Gastroesophageal sphincter (tissue), 4 donors: ENCODE measurements around the gene CDKAL1. TPM values are rescaled to one million over a fixed set of nuclear protein-coding genes. Genes with fewer than 3 reads are reported as not detected.

Source experiments
- ATAC-seq: fragments of 150-250 bp; one replicate; pipeline ENCODE4 v1.9.1; 2016; ENCODE audit warnings: mild to moderate bottlenecking, moderate library complexity
- H3K27ac ChIP-seq, 4 donors: fragments of 200-600 bp; sonication (generic) in 3 of 4; 1 replicate in 3 of 4; 2 replicates in 1 of 4; pipeline ENCODE4 v1.5.1; 2016 to 2019
- H3K27me3 ChIP-seq: fragments of 200-600 bp; sonication (generic); one replicate; pipeline ENCODE4 v1.5.1; 2019
- H3K36me3 ChIP-seq, 2 donors: fragments of 200-600 bp; sonication (generic); one replicate each; pipeline ENCODE4 v1.5.1; 2019; ENCODE audit warnings: control low read depth in 1 of 2
- H3K4me1 ChIP-seq, 3 donors: fragments of 200-600 bp; sonication (generic); 1 replicate in 2 of 3; 2 replicates in 1 of 3; pipeline ENCODE4 v1.5.1; 2016 to 2019; ENCODE audit warnings: control low read depth in 2 of 3
- H3K4me3 ChIP-seq, 2 donors: fragments of 200-600 bp; sonication (generic); one replicate each; pipeline ENCODE4 v1.5.1; 2019; ENCODE audit warnings: mild to moderate bottlenecking in 1 of 2, moderate library complexity in 1 of 2
- H3K9me3 ChIP-seq, 3 donors: fragments of 200-600 bp; sonication (generic); one replicate each; pipeline ENCODE4 v1.5.1; 2017 to 2019; ENCODE audit warnings: control low read depth in 2 of 3
- CTCF ChIP-seq, 4 experiments: fragments of 200-600 bp in 2 of 4; fragments of 450-650 bp in 2 of 4; sonication (generic) in 1 of 4; IDR thresholded peaks; one replicate each; pipeline ENCODE4 v1.5.1; 2017 to 2019; ENCODE audit warnings: antibody characterized with exemption in 4 of 4, mild to moderate bottlenecking in 2 of 4, moderate library complexity in 2 of 4
- EP300 ChIP-seq: sonication (generic); formaldehyde crosslinking; IDR thresholded peaks from one replicate; pipeline ENCODE4 v1.6.1; 2017; ENCODE audit warnings: antibody characterized with exemption, mild to moderate bottlenecking
- POLR2A ChIP-seq, 2 donors: fragments of 450-650 bp; IDR thresholded peaks; one replicate each; pipeline ENCODE4 v1.6.1; 2017; ENCODE audit warnings: antibody characterized with exemption in 2 of 2, mild to moderate bottlenecking in 2 of 2, moderate library complexity in 1 of 2
- POLR2AphosphoS5 ChIP-seq: sonication (generic); formaldehyde crosslinking; IDR thresholded peaks from one replicate; pipeline ENCODE4 v1.6.1; 2017; ENCODE audit warnings: antibody characterized with exemption
- WGBS, 2 donors: methylation state at CpG; one replicate each; pipeline ENCODE4 v1.1.5; 2018; ENCODE audit warnings: low coverage in 1 of 2; 5-methylcytosine and 5-hydroxymethylcytosine counted together
- total RNA-seq, 4 donors: library from RNA; depleted of rRNA; stranded (reverse); fragments of >200 nt; gene quantifications; one replicate each; pipeline ENCODE4 v1.1.0, GENCODE V29; 2016

CDKAL1 gene
- total RNA-seq, 4 donors from 2014 or later, result 10.9 to 17.9 (median 15.0) TPM

DNA sequence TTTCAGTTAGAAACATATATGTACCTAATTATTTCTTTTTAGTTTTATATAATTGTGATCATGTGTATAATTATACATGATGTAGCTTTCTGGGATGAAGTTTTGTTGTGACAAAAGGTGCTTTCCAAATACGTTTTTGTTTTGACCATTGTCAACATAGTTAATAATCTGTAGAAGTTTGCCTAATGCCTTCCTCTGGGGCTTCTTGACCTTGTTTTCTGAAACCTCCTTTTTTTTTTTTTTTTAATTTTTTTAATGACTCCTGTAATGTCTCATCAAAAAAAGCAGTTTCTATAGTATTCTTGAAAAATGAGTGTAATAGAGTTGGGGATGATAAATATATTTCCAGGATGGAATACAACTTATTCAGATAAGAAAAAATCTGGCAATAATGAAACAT is 624.6 kb downstream of the CDKAL1 start:
- H3K4me3 ChIP-seq, result no peak overlapping the region
- H3K4me1 ChIP-seq, result peaks cover 0 to 14% (median 0%) of the 10 kb centered on the region in 3 donors
- TF ChIP-seq POLR2AphosphoS5 (no peak), POLR2A (IDR thresholded peaks at IDR 0.05) (no peak), CTCF (IDR thresholded peaks at IDR 0.05) (no peak), EP300 (no peak)
- H3K9me3 ChIP-seq, result no peaks in the 10 kb centered on the region
- no peaks in the 10 kb centered on the region for H3K27me3 ChIP-seq
- no peaks in the 10 kb centered on the region for H3K36me3 ChIP-seq
- ATAC-seq, result no peak
- WGBS, 2 donors, result 29 to 56% methylated on average over 1 of the region's 1 CpG
- no peak overlapping the region for H3K27ac ChIP-seq

- WGBS, 2 donors, result 97 to 100% methylated on average over 3 of the region's 3 CpGs
These were observed 625.2 kb downstream of the CDKAL1 start for GRCh38 chr6:21159465-21159864.

GRCh38 chr6:21161707-21162106 is 627.5 kb downstream of the CDKAL1 start:
- WGBS, 2 donors, result 77 to 81% methylated on average over 4 of the region's 4 CpGs
- Histone ChIP-seq H3K4me3 (no peak overlapping the region), H3K9me3 (no peaks in the 10 kb centered on the region), H3K36me3 (no peaks in the 10 kb centered on the region), H3K27me3 (no peaks in the 10 kb centered on the region), H3K4me1 (peaks cover 0 to 14% (median 0%) of the 10 kb centered on the region in 3 donors), H3K27ac (no peak overlapping the region)
- no peak for ATAC-seq
- TF ChIP-seq POLR2A (IDR thresholded peaks at IDR 0.05) (no peak), EP300 (no peak), POLR2AphosphoS5 (no peak), CTCF (IDR thresholded peaks at IDR 0.05) (no peak)

More at GRCh38 chr6:21159465-21159864, 625.2 kb downstream of the CDKAL1 start:
- no peaks in the 10 kb centered on the region for H3K27me3 ChIP-seq
- peaks cover 0 to 14% (median 0%) of the 10 kb centered on the region in 3 donors for H3K4me1 ChIP-seq
- TF ChIP-seq EP300 (no peak), POLR2AphosphoS5 (no peak), POLR2A (IDR thresholded peaks at IDR 0.05) (no peak), CTCF (IDR thresholded peaks at IDR 0.05) (no peak)
- no peak overlapping the region for H3K4me3 ChIP-seq
- H3K9me3 ChIP-seq, result no peaks in the 10 kb centered on the region
- ATAC-seq, result no peak
- H3K36me3 ChIP-seq, result no peaks in the 10 kb centered on the region
- no peak overlapping the region for H3K27ac ChIP-seq

- Histone ChIP-seq H3K27ac (no peak overlapping the region), H3K4me3 (no peak overlapping the region), H3K4me1 (peaks cover 0 to 3% (median 0%) of the 10 kb centered on the region in 3 donors), H3K36me3 (no peaks in the 10 kb centered on the region), H3K9me3 (no peaks in the 10 kb centered on the region), H3K27me3 (no peaks in the 10 kb centered on the region)
- WGBS, 2 donors, result 96 to 100% methylated on average over 3 to 12 of the region's 13 CpGs
- no peak for TF ChIP-seq EP300
- TF ChIP-seq POLR2AphosphoS5, result no peak
- no peak for TF ChIP-seq CTCF (IDR thresholded peaks at IDR 0.05)
- no peak for TF ChIP-seq POLR2A (IDR thresholded peaks at IDR 0.05)
- ATAC-seq, result no peak
These were observed 629.0 kb downstream of the CDKAL1 start for GRCh38 chr6:21163110-21163837.

GRCh38 chr6:21163838-21164180 is 629.6 kb downstream of the CDKAL1 start:
- Histone ChIP-seq H3K9me3 (no peaks in the 10 kb centered on the region), H3K4me3 (no peak overlapping the region), H3K4me1 (no peaks in the 10 kb centered on the region), H3K36me3 (no peaks in the 10 kb centered on the region), H3K27ac (no peak overlapping the region), H3K27me3 (no peaks in the 10 kb centered on the region)
- no peak for ATAC-seq
- WGBS, 2 donors, result 100% methylated on average over 2 of the region's 2 CpGs
- TF ChIP-seq EP300 (no peak), POLR2A (IDR thresholded peaks at IDR 0.05) (no peak), POLR2AphosphoS5 (no peak), CTCF (IDR thresholded peaks at IDR 0.05) (no peak)
